CD14-positive monocyte (primary cell): Measurements from ENCODE around the gene NLRC5. TPM values are rescaled to one million over a fixed set of nuclear protein-coding genes. Genes with fewer than 3 reads are reported as not detected.

Experiments used
- DNase-seq, 3 donors: peaks; one replicate each; pipeline ENCODE4 v3.0.0-alpha.2; 2011 to 2022
- H2AFZ ChIP-seq: 2 replicates; pipeline ENCODE4 v1.6.0; 2012; ENCODE audit warnings: mild to moderate bottlenecking, low read depth, low read length, inconsistent platforms; ENCODE audit not compliant: insufficient read depth, poor library complexity, severe bottlenecking
- H3K27ac ChIP-seq, 2 donors: 1 replicate in 1 of 2; 2 replicates in 1 of 2; pipeline ENCODE4 v1.5.1; 2012 to 2013; ENCODE audit warnings: low read length in 2 of 2, control low read depth in 1 of 2, inconsistent platforms in 1 of 2, low read depth in 1 of 2, mild to moderate bottlenecking in 1 of 2
- H3K27me3 ChIP-seq, 2 donors: one replicate each; pipeline versions ENCODE4 v1.6.0 to v1.6.1; 2011 to 2013; ENCODE audit warnings: low read length in 2 of 2; ENCODE audit not compliant: control insufficient read depth in 2 of 2, insufficient read depth in 2 of 2
- H3K36me3 ChIP-seq, 2 donors: replicated peaks in 1 of 2; 1 replicate in 1 of 2; 2 replicates in 1 of 2; pipeline versions ENCODE4 v1.5.1 to v1.6.1; 2012 to 2013; ENCODE audit warnings: low read length in 2 of 2, control low read depth in 1 of 2, inconsistent platforms in 1 of 2, mild to moderate bottlenecking in 1 of 2; ENCODE audit not compliant: insufficient read depth in 2 of 2, control insufficient read depth in 1 of 2
- H3K4me1 ChIP-seq, 2 donors: 1 replicate in 1 of 2; 2 replicates in 1 of 2; pipeline versions ENCODE4 v1.5.1 to v1.6.1; 2012 to 2013; ENCODE audit warnings: low read length in 2 of 2, control low read depth in 1 of 2, inconsistent platforms in 1 of 2, mild to moderate bottlenecking in 1 of 2, moderate library complexity in 1 of 2; ENCODE audit not compliant: insufficient read depth in 2 of 2, control insufficient read depth in 1 of 2
- H3K4me2 ChIP-seq: replicated peaks from 2 replicates; pipeline ENCODE3; 2012; ENCODE audit warnings: low read length, moderate library complexity, mild to moderate bottlenecking; ENCODE audit not compliant: poor library complexity, severe bottlenecking; ENCODE audit errors: extremely low read depth
- H3K4me3 ChIP-seq, 3 experiments: fragments of 200-600 bp in 1 of 3; sonication (generic) in 1 of 3; replicated peaks in 1 of 3; 1 replicate in 2 of 3; 2 replicates in 1 of 3; pipeline ENCODE4 v1.5.1; 2011 to 2013; ENCODE audit warnings: low read length in 3 of 3, mild to moderate bottlenecking in 3 of 3, control low read depth in 2 of 3, low read depth in 2 of 3, inconsistent platforms in 1 of 3, moderate library complexity in 1 of 3
- H3K79me2 ChIP-seq: 2 replicates; pipeline ENCODE4 v1.6.0; 2012; ENCODE audit warnings: mild to moderate bottlenecking, control low read depth, inconsistent platforms, low read length, moderate library complexity; ENCODE audit not compliant: insufficient read depth
- H3K9ac ChIP-seq: 2 replicates; pipeline ENCODE4 v1.6.0; 2017; ENCODE audit warnings: low read length, mild to moderate bottlenecking; ENCODE audit not compliant: insufficient read depth, poor library complexity, severe bottlenecking
- H3K9me3 ChIP-seq, 2 donors: replicated peaks in 1 of 2; 1 replicate in 1 of 2; 2 replicates in 1 of 2; pipeline versions ENCODE4 v1.5.1 to v1.6.1; 2012 to 2013; ENCODE audit warnings: low read length in 2 of 2, control low read depth in 1 of 2; ENCODE audit not compliant: control insufficient read depth in 1 of 2, insufficient read depth in 1 of 2
- H4K20me1 ChIP-seq: 2 replicates; pipeline ENCODE4 v1.6.0; 2012; ENCODE audit warnings: mild to moderate bottlenecking, low read length, control low read depth, moderate library complexity; ENCODE audit not compliant: insufficient read depth
- H3K27ac Mint-ChIP-seq, 7 donors: one replicate each; pipeline ENCODE4 v1.8.0; 2020; ENCODE audit warnings: mild to moderate bottlenecking in 7 of 7, mixed read lengths in 7 of 7, moderate library complexity in 6 of 7, inconsistent platforms in 2 of 7
- H3K27me3 Mint-ChIP-seq, 3 donors: one replicate each; pipeline ENCODE4 v1.8.0; 2021 to 2022; ENCODE audit warnings: low read depth in 3 of 3, mild to moderate bottlenecking in 3 of 3, mixed read lengths in 3 of 3, moderate library complexity in 3 of 3, inconsistent platforms in 1 of 3
- H3K36me3 Mint-ChIP-seq, 2 donors: one replicate each; pipeline ENCODE4 v1.8.0; 2020; ENCODE audit warnings: mixed read lengths in 2 of 2, inconsistent platforms in 1 of 2, mild to moderate bottlenecking in 1 of 2
- H3K4me1 Mint-ChIP-seq: one replicate; pipeline ENCODE4 v1.8.0; 2020; ENCODE audit warnings: mild to moderate bottlenecking, mixed read lengths
- H3K4me3 Mint-ChIP-seq, 2 donors: one replicate each; pipeline ENCODE4 v1.8.0; 2020; ENCODE audit warnings: mild to moderate bottlenecking in 2 of 2, mixed read lengths in 2 of 2, moderate library complexity in 1 of 2
- H3K9me3 Mint-ChIP-seq, 7 donors: one replicate each; pipeline ENCODE4 v1.8.0; 2020 to 2022; ENCODE audit warnings: mixed read lengths in 7 of 7, mild to moderate bottlenecking in 6 of 7, moderate library complexity in 6 of 7, inconsistent platforms in 2 of 7
- CTCF ChIP-seq: fragments of 200-600 bp; IDR thresholded peaks from one replicate; pipeline ENCODE4 v1.8.0; 2022; ENCODE audit warnings: antibody characterized with exemption, mild to moderate bottlenecking
- WGBS: methylation state at CpG from one replicate; pipeline ENCODE4 v1.1.5; 2013; ENCODE audit warnings: missing lambda C conversion rate; ENCODE audit not compliant: insufficient coverage; 5-methylcytosine and 5-hydroxymethylcytosine counted together
- intact Hi-C, 2 donors: fragments of 100-400 bp; cut with micrococcal nuclease; formaldehyde crosslinking; loops; one replicate each; pipeline versions ENCODE4 v1.15.0 to v1.15.1; 2023
- polyA plus RNA-seq, 3 donors: library from polyadenylated mRNA; depleted of rRNA in 1 of 3; unstranded in 2 of 3; stranded (reverse) in 1 of 3; fragments of 300-500 nt in 2 of 3; fragments of >200 nt in 1 of 3; fragmentation: Illumina TruSeq in 2 of 3; gene quantifications; 1 replicate in 2 of 3; 2 replicates in 1 of 3; pipeline ENCODE4 v1.2.3, GENCODE V29; 2012 to 2021

Gene NLRC5
- polyA plus RNA-seq, 3 donors: 10.3 to 171 (median 21.6) TPM

GRCh38 chr16:57008440-57008839 is 19.1 kb downstream of the NLRC5 start:
- Histone ChIP-seq H3K9ac (no peak overlapping the region), H3K27me3 (no peaks in the 10 kb centered on the region), H2AFZ (no peak overlapping the region), H3K27ac (no peak overlapping the region), H3K79me2 (peaks cover 96% of the 10 kb centered on the region), H3K4me1 (peaks cover 5 to 16% of the 10 kb centered on the region in 2 donors), H3K4me3 (no peak overlapping the region), H3K9me3 (no peaks in the 10 kb centered on the region), H3K4me2 (no peak overlapping the region), H4K20me1 (peaks cover 39% of the 10 kb centered on the region), H3K36me3 (peaks cover 9 to 40% of the 10 kb centered on the region in 2 donors)
- peaks cover 35 to 44% of the 10 kb centered on the region in 2 donors for H3K36me3 Mint-ChIP-seq
- intact Hi-C loops: no loop called here
- no peak for DNase-seq
- H3K4me3 Mint-ChIP-seq: no peak overlapping the region
- H3K9me3 Mint-ChIP-seq: no peaks in the 10 kb centered on the region
- H3K27me3 Mint-ChIP-seq: peaks cover 0 to 1% (median 0%) of the 10 kb centered on the region in 3 donors
- TF ChIP-seq CTCF: no peak
- no CpG with 5 or more reads among the region's 1 CpG for WGBS
- H3K27ac Mint-ChIP-seq: no peak overlapping the region
- peaks cover 29% of the 10 kb centered on the region for H3K4me1 Mint-ChIP-seq

DNA sequence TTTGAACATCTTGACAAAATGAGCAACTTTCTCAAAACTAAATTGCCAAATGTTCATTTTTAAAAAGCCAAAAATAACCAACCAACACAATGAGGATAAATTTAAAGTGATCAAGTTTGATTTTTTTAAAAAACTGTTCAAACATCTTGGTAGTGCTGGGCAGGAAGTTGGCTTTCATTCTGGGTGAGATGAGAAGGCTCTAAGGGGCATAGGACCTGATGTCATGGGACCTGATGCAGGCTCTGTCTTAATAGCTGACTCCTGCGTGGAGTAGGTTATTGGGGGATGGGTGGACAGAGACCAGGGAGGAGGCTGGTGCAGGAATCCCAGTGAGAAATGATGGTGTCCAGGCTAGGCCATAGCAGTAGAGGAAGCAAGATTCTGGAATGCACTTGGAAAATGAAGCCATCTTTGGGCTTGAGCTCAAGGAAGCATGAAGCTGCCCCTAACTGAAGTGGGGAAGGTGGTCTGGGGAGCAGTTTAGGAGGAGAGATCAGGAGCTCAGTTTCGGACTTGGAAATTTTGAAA is 20.4 kb downstream of the NLRC5 start:
- H3K36me3 Mint-ChIP-seq: peaks cover 27 to 34% of the 10 kb centered on the region in 2 donors
- Histone ChIP-seq H3K4me1 (peaks cover 11 to 24% of the 10 kb centered on the region in 2 donors), H3K4me3 (no peak overlapping the region), H3K27me3 (no peaks in the 10 kb centered on the region), H3K36me3 (peaks cover 0 to 28% of the 10 kb centered on the region in 2 donors), H3K79me2 (peaks cover 88% of the 10 kb centered on the region), H3K27ac (no peak overlapping the region), H4K20me1 (peaks cover 30% of the 10 kb centered on the region), H3K9ac (no peak overlapping the region), H2AFZ (no peak overlapping the region), H3K9me3 (no peaks in the 10 kb centered on the region), H3K4me2 (no peak overlapping the region)
- H3K27me3 Mint-ChIP-seq: no peaks in the 10 kb centered on the region
- peak overlapping the region in 5 of 7 donors; percentile 0 to 78 (median 65) for H3K27ac Mint-ChIP-seq
- no peak for TF ChIP-seq CTCF
- H3K4me1 Mint-ChIP-seq: peaks cover 30% of the 10 kb centered on the region
- DNase-seq: no peak
- H3K9me3 Mint-ChIP-seq: no peaks in the 10 kb centered on the region
- intact Hi-C loops: no loop called here
- WGBS: 100% methylated on average over 2 of the region's 2 CpGs
- H3K4me3 Mint-ChIP-seq: no peak overlapping the region
